Tibial artery (tissue), 4 donors: ENCODE data around the gene EMC1.

ENCODE experiments used
- DNase-seq, 2 donors: peaks; one replicate each; pipeline ENCODE4 v3.0.0-alpha.2; 2019
- H3K27ac ChIP-seq, 2 donors: fragments of 200-600 bp; sonication (generic) in 1 of 2; 1 replicate in 1 of 2; 2 replicates in 1 of 2; pipeline ENCODE4 v1.5.1; 2018 to 2019; ENCODE audit warnings: mild to moderate bottlenecking in 1 of 2
- H3K27me3 ChIP-seq, 2 donors: fragments of 200-600 bp; sonication (generic) in 1 of 2; one replicate each; pipeline versions ENCODE4 v1.5.1 to v1.6.0; 2016 to 2019
- H3K36me3 ChIP-seq, 3 donors: fragments of 200-600 bp; sonication (generic) in 2 of 3; one replicate each; pipeline ENCODE4 v1.5.1; 2016 to 2019; ENCODE audit warnings: mild to moderate bottlenecking in 2 of 3
- H3K4me1 ChIP-seq, 4 donors: fragments of 200-600 bp; sonication (generic) in 2 of 4; 1 replicate in 3 of 4; 2 replicates in 1 of 4; pipeline ENCODE4 v1.5.1; 2016 to 2019
- H3K4me3 ChIP-seq, 2 donors: fragments of 200-600 bp; sonication (generic) in 1 of 2; 1 replicate in 1 of 2; 2 replicates in 1 of 2; pipeline ENCODE4 v1.5.1; 2018 to 2019; ENCODE audit warnings: mild to moderate bottlenecking in 2 of 2
- H3K9me3 ChIP-seq, 3 donors: fragments of 200-600 bp; sonication (generic) in 1 of 3; one replicate each; pipeline ENCODE4 v1.5.1; 2016 to 2019
- intact Hi-C: fragments of 100-400 bp; cut with DNase I; formaldehyde crosslinking; loops from one replicate; pipeline ENCODE4 v1.15.0; 2023; ENCODE audit warnings: low total_unique reads
- TF ChIP-seq, protein P1 (sequence below), 2 experiments: fragments of 200-600 bp in 1 of 2; fragments of 450-650 bp in 1 of 2; IDR thresholded peaks; one replicate each; pipeline ENCODE4 v1.5.1; 2017 to 2019; ENCODE audit warnings: antibody characterized with exemption in 2 of 2, mild to moderate bottlenecking in 1 of 2, moderate library complexity in 1 of 2

The EMC1 gene

DNA sequence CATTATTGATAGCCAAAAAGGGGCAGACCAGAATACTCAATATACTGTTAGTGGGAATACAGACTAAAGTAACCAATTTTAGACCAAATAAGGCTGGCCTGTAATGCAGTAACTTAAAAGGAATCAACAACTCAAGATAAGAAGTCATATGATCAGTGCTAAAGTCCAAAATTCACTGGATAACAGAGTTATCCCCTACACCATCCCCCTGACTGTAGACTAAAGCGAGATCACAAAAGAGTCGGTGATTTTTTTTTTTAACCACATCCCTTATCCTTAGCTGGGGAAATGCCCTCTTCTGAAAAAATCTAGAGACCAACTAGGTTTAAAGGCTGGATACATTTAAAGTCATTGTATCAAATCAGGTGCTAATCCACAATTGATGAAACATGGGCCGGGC, 48.9 kb downstream of the EMC1 start:
- H3K27me3 ChIP-seq, result no peaks in the 10 kb centered on the region
- DNase-seq, result no peak
- H3K4me1 ChIP-seq, result peaks cover 0 to 62% (median 26%) of the 10 kb centered on the region in 4 donors
- H3K27ac ChIP-seq, result peak overlapping the region; percentile 34 to 48
- intact Hi-C loops, result loop anchor here (10.0 kb wide), 1 partner anchor 1508 kb away; no protein-coding TSS in a partner anchor
- H3K36me3 ChIP-seq, result peaks cover 28 to 33% (median 31%) of the 10 kb centered on the region in 3 donors
- no peak overlapping the region for H3K4me3 ChIP-seq
- H3K9me3 ChIP-seq, result no peaks in the 10 kb centered on the region
- TF ChIP-seq, protein P1, sequence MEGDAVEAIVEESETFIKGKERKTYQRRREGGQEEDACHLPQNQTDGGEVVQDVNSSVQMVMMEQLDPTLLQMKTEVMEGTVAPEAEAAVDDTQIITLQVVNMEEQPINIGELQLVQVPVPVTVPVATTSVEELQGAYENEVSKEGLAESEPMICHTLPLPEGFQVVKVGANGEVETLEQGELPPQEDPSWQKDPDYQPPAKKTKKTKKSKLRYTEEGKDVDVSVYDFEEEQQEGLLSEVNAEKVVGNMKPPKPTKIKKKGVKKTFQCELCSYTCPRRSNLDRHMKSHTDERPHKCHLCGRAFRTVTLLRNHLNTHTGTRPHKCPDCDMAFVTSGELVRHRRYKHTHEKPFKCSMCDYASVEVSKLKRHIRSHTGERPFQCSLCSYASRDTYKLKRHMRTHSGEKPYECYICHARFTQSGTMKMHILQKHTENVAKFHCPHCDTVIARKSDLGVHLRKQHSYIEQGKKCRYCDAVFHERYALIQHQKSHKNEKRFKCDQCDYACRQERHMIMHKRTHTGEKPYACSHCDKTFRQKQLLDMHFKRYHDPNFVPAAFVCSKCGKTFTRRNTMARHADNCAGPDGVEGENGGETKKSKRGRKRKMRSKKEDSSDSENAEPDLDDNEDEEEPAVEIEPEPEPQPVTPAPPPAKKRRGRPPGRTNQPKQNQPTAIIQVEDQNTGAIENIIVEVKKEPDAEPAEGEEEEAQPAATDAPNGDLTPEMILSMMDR (IDR thresholded peaks at IDR 0.05), result no peak

- Histone ChIP-seq H3K27ac (no peak overlapping the region), H3K36me3 (peaks cover 50 to 54% (median 53%) of the 10 kb centered on the region in 3 donors), H3K9me3 (no peaks in the 10 kb centered on the region), H3K27me3 (no peaks in the 10 kb centered on the region), H3K4me1 (peaks cover 0 to 39% (median 21%) of the 10 kb centered on the region in 4 donors), H3K4me3 (no peak overlapping the region)
- DNase-seq, result no peak
- TF ChIP-seq, protein P1 (IDR thresholded peaks at IDR 0.05), result no peak
- intact Hi-C loops, result loop anchor here (10.0 kb wide), 1 partner anchor 1505 kb away; no protein-coding TSS in a partner anchor
Observed at GRCh38 chr1:19199969-19200604, 51.2 kb downstream of the EMC1 start.

GRCh38 chr1:19199329-19199968, 51.9 kb downstream of the EMC1 start:
- Histone ChIP-seq H3K4me1 (peaks cover 0 to 33% (median 21%) of the 10 kb centered on the region in 4 donors), H3K4me3 (no peak overlapping the region), H3K36me3 (peaks cover 55 to 60% (median 59%) of the 10 kb centered on the region in 3 donors), H3K9me3 (no peaks in the 10 kb centered on the region), H3K27ac (no peak overlapping the region), H3K27me3 (no peaks in the 10 kb centered on the region)
- TF ChIP-seq, protein P1 (IDR thresholded peaks at IDR 0.05), result no peak
- DNase-seq, result no peak
- intact Hi-C loops, result no loop called here

GRCh38 chr1:19198820-19199219, 52.5 kb downstream of the EMC1 start:
- intact Hi-C loops, result no loop called here
- Histone ChIP-seq H3K4me1 (peaks cover 0 to 27% (median 19%) of the 10 kb centered on the region in 4 donors), H3K4me3 (no peak overlapping the region), H3K9me3 (no peaks in the 10 kb centered on the region), H3K27ac (no peak overlapping the region), H3K36me3 (peaks cover 62 to 66% (median 65%) of the 10 kb centered on the region in 3 donors), H3K27me3 (no peaks in the 10 kb centered on the region)
- TF ChIP-seq, protein P1 (IDR thresholded peaks at IDR 0.05), result no peak
- no peak for DNase-seq

DNA sequence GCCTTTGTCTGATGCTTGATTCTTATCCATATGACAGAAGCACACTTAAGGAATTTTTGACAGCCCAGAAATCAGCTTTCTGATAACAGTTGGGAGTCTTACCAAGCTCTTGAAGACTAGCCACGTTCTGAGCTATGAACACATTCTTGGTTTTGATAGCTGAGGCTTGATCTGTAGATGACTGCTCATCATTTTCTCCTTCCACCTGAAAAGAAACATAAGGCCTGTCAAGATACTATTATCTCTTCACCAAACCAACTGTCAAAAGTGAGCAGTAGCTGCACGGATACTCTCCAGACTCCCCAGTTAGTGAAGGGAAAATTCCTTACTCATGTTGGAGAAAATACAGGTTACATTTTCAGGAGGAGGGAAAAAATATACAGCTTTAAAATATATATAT, 53.5 kb downstream of the EMC1 start:
- Histone ChIP-seq H3K36me3 (peaks cover 71 to 76% (median 75%) of the 10 kb centered on the region in 3 donors), H3K4me3 (no peak overlapping the region), H3K27ac (no peak overlapping the region), H3K27me3 (no peaks in the 10 kb centered on the region), H3K4me1 (peaks cover 0 to 17% (median 10%) of the 10 kb centered on the region in 4 donors), H3K9me3 (no peaks in the 10 kb centered on the region)
- DNase-seq, result no peak
- TF ChIP-seq, protein P1 (IDR thresholded peaks at IDR 0.05), result no peak
- intact Hi-C loops, result no loop called here
